Prostate gland (tissue), 2 donors: Measurements from ENCODE around the gene PRF1. TPM values are rescaled to one million over a fixed set of nuclear protein-coding genes. Genes with fewer than 3 reads are reported as not detected.

Experiments
- DNase-seq: peaks from one replicate; pipeline ENCODE4 v3.0.0-alpha.2; 2019; ENCODE audit warnings: low spot score
- H3K27ac ChIP-seq, 2 donors: fragments of 200-600 bp; sonication (generic); 2 replicates each; pipeline ENCODE4 v1.5.1; 2017 to 2019
- H3K27me3 ChIP-seq: fragments of 200-600 bp; sonication (generic); replicated peaks from 2 replicates; pipeline ENCODE4 v1.5.1; 2019; ENCODE audit not compliant: insufficient read depth
- H3K36me3 ChIP-seq, 2 donors: fragments of 200-600 bp; sonication (generic); 1 replicate in 1 of 2; 2 replicates in 1 of 2; pipeline versions ENCODE4 v1.5.1 to v1.8.1; 2017 to 2019
- H3K4me1 ChIP-seq: fragments of 200-600 bp; sonication (generic); replicated peaks from 2 replicates; pipeline ENCODE4 v1.5.1; 2019
- H3K4me3 ChIP-seq, 2 donors: fragments of 200-600 bp; sonication (generic); 2 replicates each; pipeline ENCODE4 v1.5.1; 2017 to 2019
- H3K9me3 ChIP-seq: fragments of 200-600 bp; sonication (generic); 2 replicates; pipeline ENCODE4 v1.5.1; 2017
- POLR2A ChIP-seq: fragments of 450-650 bp; IDR thresholded peaks from one replicate; pipeline ENCODE4 v1.6.1; 2016; ENCODE audit warnings: antibody characterized with exemption, mild to moderate bottlenecking
- POLR2AphosphoS5 ChIP-seq: sonication (generic); formaldehyde crosslinking; IDR thresholded peaks from one replicate; pipeline ENCODE4 v1.6.1; 2017; ENCODE audit warnings: antibody characterized with exemption
- WGBS: methylation state at CpG from one replicate; pipeline ENCODE4 v1.1.5; 2018; 5-methylcytosine and 5-hydroxymethylcytosine counted together
- intact Hi-C: fragments of 100-400 bp; cut with DNase I; formaldehyde crosslinking; loops from one replicate; pipeline ENCODE4 v1.14.2; 2022
- total RNA-seq, 2 donors: library from RNA; depleted of rRNA; stranded (reverse); fragments of >200 nt; gene quantifications; one replicate each; pipeline ENCODE4 v1.1.0, GENCODE V29; 2016
- TF ChIP-seq, protein P1 (sequence below), 4 experiments: fragments of 200-600 bp in 2 of 4; fragments of 450-650 bp in 2 of 4; sonication (generic) in 2 of 4; IDR thresholded peaks; 1 replicate in 3 of 4; 2 replicates in 1 of 4; pipeline ENCODE4 v1.5.1; 2016 to 2019; ENCODE audit warnings: antibody characterized with exemption in 4 of 4, mild to moderate bottlenecking in 2 of 4, moderate library complexity in 2 of 4

PRF1 gene
- total RNA-seq = 1 to 10 TPM in 1 of 2 donors, under 1 TPM in 1; 0.32 to 2.3 TPM

DNA sequence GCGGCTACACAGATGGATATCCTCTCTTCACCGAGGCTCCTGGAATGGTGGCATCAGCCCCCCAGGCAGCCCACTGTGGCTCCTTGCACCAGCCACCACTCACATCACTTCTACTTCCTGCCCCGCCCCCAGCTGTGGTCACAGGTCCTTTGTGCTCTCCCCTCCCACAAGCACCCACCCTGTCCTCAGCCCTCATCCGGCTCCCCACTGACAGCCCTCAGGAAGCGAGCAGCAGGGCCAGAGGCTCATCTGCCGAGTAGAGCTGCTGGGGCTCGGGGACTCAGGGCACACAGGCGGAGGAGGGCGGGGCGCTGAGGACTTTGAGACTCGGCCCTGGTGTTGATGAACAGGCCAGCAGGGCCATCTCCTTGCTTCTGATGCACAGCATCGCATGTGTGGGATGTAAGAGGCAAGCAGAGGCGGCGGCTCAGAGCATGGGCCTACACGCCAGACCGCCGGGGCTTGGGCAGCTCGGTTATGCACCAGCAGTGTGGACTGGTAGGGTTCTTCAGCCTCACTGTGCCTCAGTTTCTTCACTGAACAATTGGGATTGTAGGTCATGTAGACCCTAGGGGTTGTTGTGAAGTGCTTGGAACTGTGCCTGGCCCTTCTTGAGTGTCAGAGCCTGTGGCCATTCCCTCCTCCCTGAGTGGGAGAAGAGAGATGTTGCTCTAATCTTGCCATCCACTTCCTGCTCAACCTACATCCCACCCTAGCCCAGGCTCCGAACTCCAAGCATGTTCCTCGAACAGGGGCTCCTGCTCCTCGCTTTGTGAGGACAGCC is at the start of gene PRF1:
TSS of gene PRF1 (minus strand) at position 77 of the 784 bp plus-strand sequence. CDS start 1,839 bp downstream, outside the sequence.
- WGBS = 86% methylated on average over 21 of the region's 21 CpGs
- no peaks in the 10 kb centered on the region for H3K9me3 ChIP-seq

GRCh38 chr10:70651661-70652060 is 49.1 kb upstream of the PRF1 start:
- Histone ChIP-seq H3K27me3 (no peaks in the 10 kb centered on the region), H3K36me3 (no peaks in the 10 kb centered on the region), H3K9me3 (no peaks in the 10 kb centered on the region), H3K27ac (no peak overlapping the region), H3K4me3 (no peak overlapping the region), H3K4me1 (no peaks in the 10 kb centered on the region)
- TF ChIP-seq POLR2AphosphoS5 (no peak), POLR2A (no peak)
- TF ChIP-seq, protein P1, sequence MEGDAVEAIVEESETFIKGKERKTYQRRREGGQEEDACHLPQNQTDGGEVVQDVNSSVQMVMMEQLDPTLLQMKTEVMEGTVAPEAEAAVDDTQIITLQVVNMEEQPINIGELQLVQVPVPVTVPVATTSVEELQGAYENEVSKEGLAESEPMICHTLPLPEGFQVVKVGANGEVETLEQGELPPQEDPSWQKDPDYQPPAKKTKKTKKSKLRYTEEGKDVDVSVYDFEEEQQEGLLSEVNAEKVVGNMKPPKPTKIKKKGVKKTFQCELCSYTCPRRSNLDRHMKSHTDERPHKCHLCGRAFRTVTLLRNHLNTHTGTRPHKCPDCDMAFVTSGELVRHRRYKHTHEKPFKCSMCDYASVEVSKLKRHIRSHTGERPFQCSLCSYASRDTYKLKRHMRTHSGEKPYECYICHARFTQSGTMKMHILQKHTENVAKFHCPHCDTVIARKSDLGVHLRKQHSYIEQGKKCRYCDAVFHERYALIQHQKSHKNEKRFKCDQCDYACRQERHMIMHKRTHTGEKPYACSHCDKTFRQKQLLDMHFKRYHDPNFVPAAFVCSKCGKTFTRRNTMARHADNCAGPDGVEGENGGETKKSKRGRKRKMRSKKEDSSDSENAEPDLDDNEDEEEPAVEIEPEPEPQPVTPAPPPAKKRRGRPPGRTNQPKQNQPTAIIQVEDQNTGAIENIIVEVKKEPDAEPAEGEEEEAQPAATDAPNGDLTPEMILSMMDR (IDR thresholded peaks at IDR 0.05) = no peak
- DNase-seq = no peak
- intact Hi-C loops = no loop called here
- WGBS = 98% methylated on average over 5 of the region's 5 CpGs

More for the DNA sequence above, at the start of gene PRF1:
- no peaks in the 10 kb centered on the region for H3K4me1 ChIP-seq
- no peak within 1 kb of the TSS for H3K27ac ChIP-seq
- TF ChIP-seq POLR2A (no peak), POLR2AphosphoS5 (no peak)
- TF ChIP-seq, protein P1 (IDR thresholded peaks at IDR 0.05) = no peak
- intact Hi-C loops = no loop called here
- no peak for DNase-seq
- H3K27me3 ChIP-seq = no peaks in the 10 kb centered on the region
- no peaks in the 10 kb centered on the region for H3K36me3 ChIP-seq
- no peak within 1 kb of the TSS for H3K4me3 ChIP-seq

GRCh38 chr10:70650718-70651117 is 48.2 kb upstream of the PRF1 start:
- H3K4me1 ChIP-seq = no peaks in the 10 kb centered on the region
- H3K36me3 ChIP-seq = no peaks in the 10 kb centered on the region
- no peaks in the 10 kb centered on the region for H3K27me3 ChIP-seq
- intact Hi-C loops = no loop called here
- no peak overlapping the region for H3K4me3 ChIP-seq
- DNase-seq = no peak
- H3K27ac ChIP-seq = no peak overlapping the region
- no peaks in the 10 kb centered on the region for H3K9me3 ChIP-seq
- TF ChIP-seq POLR2A (no peak), POLR2AphosphoS5 (no peak)
- TF ChIP-seq, protein P1 (IDR thresholded peaks at IDR 0.05) = no peak
- WGBS = 95% methylated on average over 3 of the region's 3 CpGs

GRCh38 chr10:70650104-70650503 is 47.6 kb upstream of the PRF1 start:
- no peak overlapping the region for H3K27ac ChIP-seq
- TF ChIP-seq POLR2AphosphoS5 (no peak), POLR2A (no peak)
- TF ChIP-seq, protein P1 (IDR thresholded peaks at IDR 0.05) = no peak
- no peaks in the 10 kb centered on the region for H3K4me1 ChIP-seq
- H3K27me3 ChIP-seq = no peaks in the 10 kb centered on the region
- 77% methylated on average over 3 of the region's 3 CpGs for WGBS
- no peak for DNase-seq
- no peaks in the 10 kb centered on the region for H3K9me3 ChIP-seq
- intact Hi-C loops = no loop called here
- no peak overlapping the region for H3K4me3 ChIP-seq
- H3K36me3 ChIP-seq = no peaks in the 10 kb centered on the region

DNA sequence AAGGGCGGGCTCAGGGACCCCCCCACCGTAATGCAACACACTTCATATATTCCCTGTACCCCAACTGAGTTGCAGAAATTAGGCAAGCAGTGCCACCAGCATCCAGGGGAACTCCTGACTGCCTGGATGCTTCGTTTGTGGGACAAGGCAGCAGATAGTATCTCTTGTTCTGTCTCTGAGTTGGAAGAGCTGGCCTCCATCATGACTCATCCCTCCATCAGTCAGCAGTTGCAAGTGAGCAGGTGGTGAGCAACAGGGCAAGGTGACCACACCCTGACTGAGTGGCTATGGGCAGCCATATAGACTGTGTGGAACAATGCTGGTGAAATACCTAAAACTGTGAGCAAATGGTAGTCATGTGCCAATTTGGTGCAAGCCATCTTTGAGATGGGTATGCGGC is 47.0 kb upstream of the PRF1 start:
- TF ChIP-seq, protein P1 (IDR thresholded peaks at IDR 0.05) = no peak
- TF ChIP-seq POLR2A = no peak
- TF ChIP-seq POLR2AphosphoS5 = no peak
- DNase-seq = no peak
- Histone ChIP-seq H3K9me3 (no peaks in the 10 kb centered on the region), H3K36me3 (no peaks in the 10 kb centered on the region), H3K4me3 (no peak overlapping the region), H3K27ac (no peak overlapping the region), H3K4me1 (no peaks in the 10 kb centered on the region), H3K27me3 (no peaks in the 10 kb centered on the region)
- intact Hi-C loops = no loop called here
- WGBS = 64% methylated on average over 4 of the region's 4 CpGs
